ENCODE data around the gene INTS1.

The INTS1 gene

GRCh38 chr7:1549357-1550004 is 45.3 kb upstream of the INTS1 start:
- no peak for TF ChIP-seq CTCF (IDR thresholded peaks at IDR 0.05; ENCODE audit: control extremely low read depth, extremely low read depth, low read depth, missing control alignments)
- no peak for DNase-seq (ENCODE audit: extremely low spot score)
- ChIA-PET POLR2A (no interaction called here), CTCF (no interaction called here)

GRCh38 chr7:1548944-1549343 is 44.8 kb upstream of the INTS1 start:
- no peak for DNase-seq (ENCODE audit: extremely low spot score)
- no peak for TF ChIP-seq CTCF (IDR thresholded peaks at IDR 0.05; ENCODE audit: control extremely low read depth, extremely low read depth, low read depth, missing control alignments)
- ChIA-PET CTCF (no interaction called here), POLR2A (no interaction called here)

GRCh38 chr7:1548438-1548831 is 44.2 kb upstream of the INTS1 start:
- ChIA-PET CTCF (no interaction called here), POLR2A (no interaction called here)
- TF ChIP-seq CTCF (IDR thresholded peaks at IDR 0.05; ENCODE audit: control extremely low read depth, extremely low read depth, low read depth, missing control alignments) = no peak

GRCh38 chr7:1547777-1548437 is 43.7 kb upstream of the INTS1 start:
- no peak for DNase-seq (ENCODE audit: extremely low spot score)
- no peak for TF ChIP-seq CTCF (IDR thresholded peaks at IDR 0.05; ENCODE audit: control extremely low read depth, extremely low read depth, low read depth, missing control alignments)
- ChIA-PET POLR2A (no interaction called here), CTCF (interaction anchor here (1.4 kb wide), 1 partner anchor 10 kb away, joined by 3 read pairs; no protein-coding TSS in a partner anchor)

More at GRCh38 chr7:1548438-1548831, 44.2 kb upstream of the INTS1 start:
- no peak for DNase-seq (ENCODE audit: extremely low spot score)

- TF ChIP-seq CTCF (IDR thresholded peaks at IDR 0.05; ENCODE audit: control extremely low read depth, extremely low read depth, low read depth, missing control alignments) = no peak
- ChIA-PET POLR2A (no interaction called here), CTCF (interaction anchor here (1.4 kb wide), 1 partner anchor 11 kb away, joined by 3 read pairs; no protein-coding TSS in a partner anchor)
- no peak for DNase-seq (ENCODE audit: extremely low spot score)
These were observed 43.0 kb upstream of the INTS1 start for GRCh38 chr7:1546909-1547776.

GRCh38 chr7:1546274-1546908 is 42.2 kb upstream of the INTS1 start:
- POLR2A ChIA-PET = no interaction called here
- DNase-seq (ENCODE audit: extremely low spot score) = no peak
- TF ChIP-seq CTCF (IDR thresholded peaks at IDR 0.05; ENCODE audit: control extremely low read depth, extremely low read depth, low read depth, missing control alignments) = no peak
- CTCF ChIA-PET = interaction anchor here (1.4 kb wide), 1 partner anchor 12 kb away, joined by 3 read pairs; no protein-coding TSS in a partner anchor

Data from GM10248 (cell line).